ENCODE results near the gene DTNBP1.
"Not testable (repeated sequence)": the region's sequence is repeated elsewhere in the genome, so short reads cannot be mapped to it uniquely, and the experiment has no call there.

The DTNBP1 gene

GRCh38 chr6:15553736-15554294, 109.0 kb downstream of the DTNBP1 start:
- no peak for DNase-seq

GRCh38 chr6:15553031-15553430, 109.8 kb downstream of the DTNBP1 start:
- DNase-seq: no peak

- DNase-seq: no peak
Observed at GRCh38 chr6:15551798-15552197, 111.0 kb downstream of the DTNBP1 start.

GRCh38 chr6:15551262-15551661, 111.6 kb downstream of the DTNBP1 start:
- DNase-seq: no peak

- no peak for DNase-seq
Observed at GRCh38 chr6:15550546-15551123, 112.2 kb downstream of the DTNBP1 start.

- DNase-seq: no peak
Observed at GRCh38 chr6:15549371-15549770, 113.5 kb downstream of the DTNBP1 start.

- no peak for DNase-seq
Observed at GRCh38 chr6:15547400-15547799, 115.4 kb downstream of the DTNBP1 start.

GRCh38 chr6:15546591-15546990, 116.2 kb downstream of the DTNBP1 start:
- DNase-seq: no peak

- DNase-seq: no peak
Observed at GRCh38 chr6:15544321-15544900, 118.4 kb downstream of the DTNBP1 start.

- DNase-seq: not testable (repeated sequence)
Observed at GRCh38 chr6:15543332-15543917, 119.4 kb downstream of the DTNBP1 start.

GRCh38 chr6:15539722-15540270, 123.0 kb downstream of the DTNBP1 start:
- DNase-seq: no peak

GRCh38 chr6:15538766-15539495, 123.9 kb downstream of the DTNBP1 start:
- no peak for DNase-seq

- DNase-seq: no peak
Observed at GRCh38 chr6:15538106-15538505, 124.7 kb downstream of the DTNBP1 start.

GRCh38 chr6:15536198-15536955, 126.5 kb downstream of the DTNBP1 start:
- no peak for DNase-seq

- DNase-seq: no peak
Observed at GRCh38 chr6:15535495-15536197, 127.2 kb downstream of the DTNBP1 start.

- peak; percentile 58 for DNase-seq
Observed at GRCh38 chr6:15534974-15535373, 127.9 kb downstream of the DTNBP1 start.

GRCh38 chr6:15533379-15534026, 129.3 kb downstream of the DTNBP1 start:
- no peak for DNase-seq

GRCh38 chr6:15531973-15532372, 130.9 kb downstream of the DTNBP1 start:
- no peak for DNase-seq

- DNase-seq: no peak
Observed at GRCh38 chr6:15530411-15530810, 132.4 kb downstream of the DTNBP1 start.

- no peak for DNase-seq
Observed at GRCh38 chr6:15528870-15529269, 134.0 kb downstream of the DTNBP1 start.
